Measurements from ENCODE around the gene DSCAM.

DSCAM gene

GRCh38 chr21:40699366-40699765 lies 147.6 kb downstream of the DSCAM start:
- no peak overlapping the region for H2AFZ ChIP-seq (ENCODE audit: low read depth, low read length, severe bottlenecking)

GRCh38 chr21:40696246-40696645 lies 150.7 kb downstream of the DSCAM start:
- TF ChIP-seq EZH2phosphoT487 (conservative IDR thresholded peaks at IDR 0.05; ENCODE audit: low read length): no peak
- no peak for TF ChIP-seq CTCF (IDR thresholded peaks at IDR 0.05; ENCODE audit: insufficient read depth, low read length, poor library complexity, severe bottlenecking)
- Histone ChIP-seq H3K27me3 (ENCODE audit: low read length) (no peaks in the 10 kb centered on the region), H3K4me2 (ENCODE audit: low read depth, low read length, poor library complexity, severe bottlenecking) (no peak overlapping the region), H3K9ac (ENCODE audit: low read length) (no peak overlapping the region), H3K4me3 (ENCODE audit: insufficient read depth, low read length, poor library complexity, severe bottlenecking) (no peak overlapping the region), H3K27ac (ENCODE audit: low read depth, low read length) (no peak overlapping the region), H4K20me1 (ENCODE audit: low read depth, low read length) (no peaks in the 10 kb centered on the region), H3F3A (ENCODE audit: insufficient read depth) (no peaks in the 10 kb centered on the region), H3K79me2 (ENCODE audit: insufficient read depth, low read length) (no peaks in the 10 kb centered on the region), H3K36me3 (ENCODE audit: low read length) (no peaks in the 10 kb centered on the region), H2AFZ (ENCODE audit: low read depth, low read length, severe bottlenecking) (no peak overlapping the region), H3K9me3 (ENCODE audit: insufficient read depth, low read length) (no peaks in the 10 kb centered on the region), H3K9me2 (replicated peaks; ENCODE audit: insufficient read depth, low read length) (no peaks in the 10 kb centered on the region)

More at GRCh38 chr21:40699366-40699765, 147.6 kb downstream of the DSCAM start:
- H3K9ac ChIP-seq (ENCODE audit: low read length): no peak overlapping the region
- no peaks in the 10 kb centered on the region for H3K9me2 ChIP-seq (replicated peaks; ENCODE audit: insufficient read depth, low read length)
- no peaks in the 10 kb centered on the region for H3K36me3 ChIP-seq (ENCODE audit: low read length)
- H3K27ac ChIP-seq (ENCODE audit: low read depth, low read length): no peak overlapping the region
- no peaks in the 10 kb centered on the region for H3K79me2 ChIP-seq (ENCODE audit: insufficient read depth, low read length)
- H3K4me2 ChIP-seq (ENCODE audit: low read depth, low read length, poor library complexity, severe bottlenecking): no peak overlapping the region
- no peak overlapping the region for H3K4me3 ChIP-seq (ENCODE audit: insufficient read depth, low read length, poor library complexity, severe bottlenecking)
- H4K20me1 ChIP-seq (ENCODE audit: low read depth, low read length): no peaks in the 10 kb centered on the region
- no peaks in the 10 kb centered on the region for H3K9me3 ChIP-seq (ENCODE audit: insufficient read depth, low read length)
- no peak for TF ChIP-seq CTCF (IDR thresholded peaks at IDR 0.05; ENCODE audit: insufficient read depth, low read length, poor library complexity, severe bottlenecking)
- TF ChIP-seq EZH2phosphoT487 (conservative IDR thresholded peaks at IDR 0.05; ENCODE audit: low read length): no peak
- H3F3A ChIP-seq (ENCODE audit: insufficient read depth): no peaks in the 10 kb centered on the region
- no peaks in the 10 kb centered on the region for H3K27me3 ChIP-seq (ENCODE audit: low read length)

- Histone ChIP-seq H3K9me3 (ENCODE audit: insufficient read depth, low read length) (no peaks in the 10 kb centered on the region), H4K20me1 (ENCODE audit: low read depth, low read length) (no peaks in the 10 kb centered on the region), H3K4me3 (ENCODE audit: insufficient read depth, low read length, poor library complexity, severe bottlenecking) (no peak overlapping the region), H3K36me3 (ENCODE audit: low read length) (no peaks in the 10 kb centered on the region), H2AFZ (ENCODE audit: low read depth, low read length, severe bottlenecking) (no peak overlapping the region), H3K9me2 (replicated peaks; ENCODE audit: insufficient read depth, low read length) (no peaks in the 10 kb centered on the region), H3K79me2 (ENCODE audit: insufficient read depth, low read length) (no peaks in the 10 kb centered on the region), H3K9ac (ENCODE audit: low read length) (no peak overlapping the region), H3K4me2 (ENCODE audit: low read depth, low read length, poor library complexity, severe bottlenecking) (no peak overlapping the region), H3K27ac (ENCODE audit: low read depth, low read length) (no peak overlapping the region), H3F3A (ENCODE audit: insufficient read depth) (no peaks in the 10 kb centered on the region), H3K27me3 (ENCODE audit: low read length) (no peaks in the 10 kb centered on the region)
- TF ChIP-seq EZH2phosphoT487 (conservative IDR thresholded peaks at IDR 0.05; ENCODE audit: low read length) (no peak), CTCF (IDR thresholded peaks at IDR 0.05; ENCODE audit: insufficient read depth, low read length, poor library complexity, severe bottlenecking) (no peak)
Measured at GRCh38 chr21:40689840-40690360, 157.1 kb downstream of the DSCAM start.

Data from SU-DHL-6 (cell line).